CD8-positive, alpha-beta memory T cell (primary cell): ENCODE results near the gene SNX9. TPM values are rescaled to one million over a fixed set of nuclear protein-coding genes. Genes with fewer than 3 reads are reported as not detected.
"Not testable (repeated sequence)": the region's sequence is repeated elsewhere in the genome, so short reads cannot be mapped to it uniquely, and the experiment has no call there.

Experiments used
- CTCF ChIA-PET: fragments of 350-600 bp; sonication (Branson Sonifier 250); formaldehyde crosslinking; loops from one replicate; lab custom pipeline; 2021; ENCODE audit warnings: antibody characterized with exemption; lab: Charles Lee
- POLR2A ChIA-PET: fragments of 350-600 bp; sonication (Branson Sonifier 250); formaldehyde crosslinking; loops from one replicate; lab custom pipeline; 2021; ENCODE audit warnings: antibody characterized with exemption; lab: Charles Lee
- DNase-seq, 5 donors: peaks; one replicate each; pipeline versions ENCODE4 v3.0.0 to v3.0.0-alpha.2; 2020 to 2022; ENCODE audit warnings: mixed read lengths in 1 of 5
- H3K27ac ChIP-seq: one replicate; pipeline ENCODE4 v1.7.0; 2013; ENCODE audit warnings: low read depth, mild to moderate bottlenecking, low read length, moderate library complexity
- H3K27me3 ChIP-seq: 2 replicates; pipeline ENCODE4 v1.7.0; 2013; ENCODE audit warnings: low read length, mild to moderate bottlenecking; ENCODE audit not compliant: insufficient read depth, poor library complexity, severe bottlenecking
- H3K36me3 ChIP-seq: 2 replicates; pipeline ENCODE4 v1.7.0; 2013; ENCODE audit warnings: mild to moderate bottlenecking, low read length, moderate library complexity; ENCODE audit not compliant: insufficient read depth
- H3K4me1 ChIP-seq: 2 replicates; pipeline ENCODE4 v1.7.0; 2013; ENCODE audit warnings: mild to moderate bottlenecking, low read length, moderate library complexity; ENCODE audit not compliant: insufficient read depth
- H3K4me3 ChIP-seq: 2 replicates; pipeline ENCODE4 v1.7.0; 2013; ENCODE audit warnings: mild to moderate bottlenecking, low read length
- H3K9me3 ChIP-seq: 2 replicates; pipeline ENCODE4 v1.7.0; 2013; ENCODE audit warnings: mild to moderate bottlenecking, low read length
- H3K27ac Mint-ChIP-seq, 8 donors: one replicate each; pipeline ENCODE4 v1.8.0; 2020 to 2021; ENCODE audit warnings: mixed read lengths in 8 of 8, mild to moderate bottlenecking in 6 of 8, inconsistent platforms in 3 of 8, moderate library complexity in 3 of 8
- H3K27me3 Mint-ChIP-seq, 2 donors: one replicate each; pipeline ENCODE4 v1.8.0; 2020 to 2021; ENCODE audit warnings: mixed read lengths in 2 of 2, mild to moderate bottlenecking in 1 of 2, moderate library complexity in 1 of 2
- H3K36me3 Mint-ChIP-seq, 3 donors: one replicate each; pipeline ENCODE4 v1.8.0; 2020 to 2021; ENCODE audit warnings: mixed read lengths in 3 of 3, inconsistent platforms in 1 of 3, mild to moderate bottlenecking in 1 of 3
- H3K4me1 Mint-ChIP-seq, 3 donors: one replicate each; pipeline ENCODE4 v1.8.0; 2020 to 2021; ENCODE audit warnings: mixed read lengths in 3 of 3, inconsistent platforms in 1 of 3, mild to moderate bottlenecking in 1 of 3
- H3K4me3 Mint-ChIP-seq, 7 donors: one replicate each; pipeline ENCODE4 v1.8.0; 2020 to 2021; ENCODE audit warnings: mixed read lengths in 7 of 7, mild to moderate bottlenecking in 6 of 7, moderate library complexity in 4 of 7, inconsistent platforms in 2 of 7
- H3K9me3 Mint-ChIP-seq, 5 donors: one replicate each; pipeline ENCODE4 v1.8.0; 2020 to 2022; ENCODE audit warnings: mixed read lengths in 5 of 5, mild to moderate bottlenecking in 3 of 5, moderate library complexity in 2 of 5, inconsistent platforms in 1 of 5
- polyA plus RNA-seq: library from polyadenylated mRNA; unstranded; fragments of 300-500 nt; fragmentation: Illumina TruSeq; gene quantifications from one replicate; pipeline ENCODE4 v1.2.3, GENCODE V29; 2021
- total RNA-seq, 2 experiments: library from RNA; stranded (reverse); gene quantifications; one replicate each; pipeline ENCODE4 v1.2.3, GENCODE V29; 2021

SNX9 gene
- total and polyA plus RNA-seq, 3 experiments from 2014 or later, result 11.9 to 60.5 (median 60.3) TPM

DNA sequence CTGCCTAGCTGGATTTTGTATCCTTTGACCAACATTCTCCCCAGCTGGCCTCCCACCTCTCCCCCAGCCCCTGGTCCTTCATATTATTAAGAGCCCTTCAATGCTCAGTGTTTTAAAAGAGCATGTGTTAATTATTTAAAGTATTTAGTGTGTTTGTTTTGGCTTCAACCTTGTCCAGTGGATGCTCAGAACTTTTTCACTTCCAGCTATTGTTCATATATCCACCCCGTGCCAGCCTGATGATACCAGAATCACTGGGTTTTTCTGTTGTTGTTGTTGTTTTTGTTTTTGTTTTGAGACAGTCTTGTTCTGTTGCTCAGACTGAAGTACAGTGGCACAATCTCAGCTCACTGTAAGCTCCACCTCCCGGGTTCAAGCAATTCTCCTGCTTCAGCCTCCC, 30.4 kb upstream of the SNX9 start:
- Histone ChIP-seq H3K9me3 (no peaks in the 10 kb centered on the region), H3K4me1 (peaks cover 8% of the 10 kb centered on the region), H3K27me3 (no peaks in the 10 kb centered on the region), H3K27ac (no peak overlapping the region), H3K4me3 (no peak overlapping the region), H3K36me3 (no peaks in the 10 kb centered on the region)
- ChIA-PET POLR2A (no interaction called here), CTCF (no interaction called here)
- peaks cover 0 to 2% (median 0%) of the 10 kb centered on the region in 5 donors for H3K9me3 Mint-ChIP-seq
- H3K4me3 Mint-ChIP-seq, result no peak overlapping the region
- H3K4me1 Mint-ChIP-seq, result no peaks in the 10 kb centered on the region
- H3K27me3 Mint-ChIP-seq, result peaks cover 2 to 15% of the 10 kb centered on the region in 2 donors
- no peak for DNase-seq
- no peak overlapping the region for H3K27ac Mint-ChIP-seq
- no peaks in the 10 kb centered on the region for H3K36me3 Mint-ChIP-seq

DNA sequence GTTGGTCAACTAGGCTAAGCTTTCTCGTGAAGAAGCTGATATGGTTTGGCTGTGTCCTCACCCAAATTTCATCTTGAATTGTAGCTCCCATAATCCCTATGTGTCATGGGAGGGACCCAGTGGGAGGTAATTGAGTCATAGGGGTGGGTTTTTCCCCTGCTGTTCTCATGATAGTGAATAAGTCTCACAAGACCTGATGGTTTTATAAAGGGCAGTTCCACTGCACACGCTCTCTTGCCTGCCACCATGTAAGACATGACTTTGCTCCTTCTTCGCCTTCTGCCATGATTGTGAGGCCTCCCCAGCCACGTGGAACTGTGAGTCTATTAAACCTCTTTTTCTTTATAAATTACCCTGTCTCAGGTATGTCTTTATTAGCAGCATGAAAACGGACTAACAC, 29.0 kb upstream of the SNX9 start:
- H3K36me3 Mint-ChIP-seq, H3K27me3 ChIP-seq, DNase-seq, H3K9me3 Mint-ChIP-seq, H3K4me3 Mint-ChIP-seq, H3K27ac ChIP-seq, H3K9me3 ChIP-seq, H3K4me3 ChIP-seq, H3K4me1 ChIP-seq, H3K36me3 ChIP-seq, H3K4me1 Mint-ChIP-seq, POLR2A ChIA-PET, H3K27ac Mint-ChIP-seq: not testable (repeated sequence)
- CTCF ChIA-PET, result interaction anchor here (1.5 kb wide), 1 partner anchor 35 kb away, joined by 3 read pairs; no protein-coding TSS in a partner anchor
- peaks cover 3 to 21% of the 10 kb centered on the region in 2 donors for H3K27me3 Mint-ChIP-seq

DNA sequence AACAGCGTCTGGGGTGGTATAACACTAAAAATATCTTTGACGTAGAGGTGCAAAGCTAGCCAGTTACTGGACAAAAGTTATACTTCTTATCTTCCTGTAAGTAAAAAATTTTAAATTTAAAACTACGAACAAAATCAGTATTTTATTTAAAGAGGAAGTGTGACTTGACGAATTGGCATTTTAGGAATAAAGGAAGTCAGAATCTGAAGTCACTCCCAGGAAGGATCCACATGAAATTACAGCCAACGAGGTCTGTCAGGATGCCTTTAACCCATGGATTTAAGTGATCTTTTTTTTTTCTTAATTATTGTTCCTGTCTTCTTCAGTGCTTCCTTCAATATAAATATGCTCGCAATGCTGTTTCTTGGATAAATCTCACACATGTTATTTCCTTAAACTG, 27.2 kb upstream of the SNX9 start:
- Mint-ChIP-seq H3K4me3 (no peak overlapping the region), H3K9me3 (peaks cover 0 to 2% (median 0%) of the 10 kb centered on the region in 5 donors), H3K4me1 (peaks cover 0 to 3% (median 2%) of the 10 kb centered on the region in 3 donors), H3K27me3 (peaks cover 3 to 23% of the 10 kb centered on the region in 2 donors), H3K27ac (no peak overlapping the region), H3K36me3 (no peaks in the 10 kb centered on the region)
- CTCF ChIA-PET, result no interaction called here
- no peaks in the 10 kb centered on the region for H3K27me3 ChIP-seq
- DNase-seq, result no peak
- POLR2A ChIA-PET, result no interaction called here
- H3K27ac ChIP-seq, result no peak overlapping the region
- peaks cover 5% of the 10 kb centered on the region for H3K4me1 ChIP-seq
- no peaks in the 10 kb centered on the region for H3K9me3 ChIP-seq
- no peaks in the 10 kb centered on the region for H3K36me3 ChIP-seq
- H3K4me3 ChIP-seq, result no peak overlapping the region

DNA sequence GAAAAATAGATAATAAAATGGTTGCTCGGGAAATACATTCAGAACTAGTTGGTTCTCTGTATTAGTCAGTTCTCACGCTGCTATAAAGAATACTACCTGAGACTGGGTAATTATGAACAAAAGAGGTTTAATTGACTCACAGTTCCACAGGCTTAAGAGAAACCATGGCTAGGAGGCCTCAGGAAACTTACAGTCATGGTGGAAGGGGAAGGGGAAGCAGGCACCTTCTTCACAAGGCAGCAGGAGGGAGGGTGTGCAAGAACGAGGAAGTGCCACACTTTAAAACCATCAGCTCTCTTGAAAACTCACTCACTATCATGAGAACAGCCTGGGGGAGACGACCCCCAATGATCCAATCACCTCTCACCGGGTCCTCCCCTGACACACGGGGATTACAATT, 24.2 kb upstream of the SNX9 start:
- H3K4me3 ChIP-seq, result no peak overlapping the region
- DNase-seq, result no peak
- H3K27me3 ChIP-seq, result no peaks in the 10 kb centered on the region
- H3K4me1 Mint-ChIP-seq, result peaks cover 0 to 6% (median 6%) of the 10 kb centered on the region in 3 donors
- H3K27me3 Mint-ChIP-seq, result peaks cover 3 to 27% of the 10 kb centered on the region in 2 donors
- H3K4me3 Mint-ChIP-seq, result no peak overlapping the region
- H3K36me3 Mint-ChIP-seq, result peaks cover 0 to 2% (median 0%) of the 10 kb centered on the region in 3 donors
- H3K9me3 ChIP-seq, result no peaks in the 10 kb centered on the region
- CTCF ChIA-PET, result no interaction called here
- no peaks in the 10 kb centered on the region for H3K36me3 ChIP-seq
- H3K27ac Mint-ChIP-seq, result no peak overlapping the region
- POLR2A ChIA-PET, result no interaction called here
- H3K27ac ChIP-seq, result no peak overlapping the region
- peaks cover 0 to 2% (median 0%) of the 10 kb centered on the region in 5 donors for H3K9me3 Mint-ChIP-seq
- H3K4me1 ChIP-seq, result no peaks in the 10 kb centered on the region

DNA sequence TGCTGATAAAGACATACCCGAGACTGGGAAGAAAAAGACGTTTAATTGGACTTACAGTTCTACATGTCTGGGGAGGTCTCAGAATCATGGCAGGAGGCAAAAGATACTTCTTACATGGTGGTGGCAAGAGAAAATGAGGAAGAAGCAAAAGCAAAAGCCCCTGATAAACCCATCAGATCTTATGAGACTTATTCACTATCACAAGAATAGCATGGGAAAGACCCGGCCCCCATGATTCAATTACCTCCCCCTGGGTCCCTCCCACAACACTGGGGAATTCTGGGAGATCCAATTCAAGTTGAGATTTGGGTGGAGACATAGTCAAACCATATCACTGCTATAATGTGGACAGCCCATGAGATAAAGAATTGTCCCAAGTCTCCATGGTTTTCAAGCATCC, 23.5 kb upstream of the SNX9 start:
- H3K27ac Mint-ChIP-seq, DNase-seq, H3K4me1 ChIP-seq, H3K9me3 ChIP-seq, H3K4me3 Mint-ChIP-seq, H3K4me3 ChIP-seq, H3K4me1 Mint-ChIP-seq, CTCF ChIA-PET, POLR2A ChIA-PET, H3K9me3 Mint-ChIP-seq, H3K36me3 Mint-ChIP-seq, H3K36me3 ChIP-seq, H3K27me3 ChIP-seq, H3K27ac ChIP-seq: not testable (repeated sequence)
- peaks cover 3 to 22% of the 10 kb centered on the region in 2 donors for H3K27me3 Mint-ChIP-seq

DNA sequence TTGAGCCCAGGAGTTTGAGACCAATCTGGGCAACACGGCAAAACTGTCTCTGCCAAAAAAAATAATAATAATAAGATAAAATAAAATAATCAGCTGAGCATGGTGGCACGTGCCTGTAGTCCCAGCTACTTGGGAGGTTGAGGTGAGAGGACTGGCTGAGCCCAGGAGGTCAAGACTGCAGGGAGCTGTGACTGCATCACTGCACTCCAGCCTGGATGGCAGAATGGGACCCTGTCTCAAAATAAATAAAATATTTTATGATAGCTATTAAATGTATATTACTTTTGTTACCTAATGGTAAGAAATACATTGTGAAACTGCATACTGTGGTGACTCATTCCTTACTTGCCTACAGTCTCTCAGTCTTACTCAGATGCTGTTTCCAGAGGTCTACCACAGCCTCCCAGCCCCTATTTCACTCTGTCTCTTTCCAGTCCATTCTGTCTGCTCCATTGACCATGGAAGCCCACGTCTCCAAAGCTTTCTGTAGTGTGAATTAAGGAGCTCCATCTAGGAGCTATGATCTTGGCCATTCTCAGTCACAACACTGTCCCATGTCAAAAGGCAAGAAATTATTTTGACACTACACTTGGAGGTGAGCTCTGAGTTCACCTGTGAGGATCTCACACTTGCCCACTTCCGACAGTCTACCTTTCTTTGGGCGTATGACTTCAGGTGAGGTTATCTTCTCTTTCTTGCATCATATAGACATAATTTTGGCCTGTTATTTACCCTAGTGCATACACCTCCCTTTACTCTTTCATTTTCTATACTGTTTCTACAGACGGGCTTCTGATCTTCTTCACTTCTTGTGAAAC, 22.4 kb upstream of the SNX9 start:
- no peak overlapping the region for H3K4me3 ChIP-seq
- H3K9me3 Mint-ChIP-seq, result no peaks in the 10 kb centered on the region
- no peak for DNase-seq
- no peaks in the 10 kb centered on the region for H3K27me3 ChIP-seq
- no peak overlapping the region for H3K27ac Mint-ChIP-seq
- POLR2A ChIA-PET, result interaction anchor here (0.5 kb wide), 1 partner anchor 16 kb away, joined by 5 read pairs; no protein-coding TSS in a partner anchor
- no peak overlapping the region for H3K27ac ChIP-seq
- no peaks in the 10 kb centered on the region for H3K9me3 ChIP-seq
- CTCF ChIA-PET, result interaction anchor here (1.2 to 1.4 kb wide), 3 partner anchors 10 to 44 kb away, joined by 3 to 6 read pairs (median 4); no protein-coding TSS in a partner anchor
- no peaks in the 10 kb centered on the region for H3K4me1 ChIP-seq
- peaks cover 0 to 6% (median 6%) of the 10 kb centered on the region in 3 donors for H3K4me1 Mint-ChIP-seq
- no peak overlapping the region for H3K4me3 Mint-ChIP-seq
- H3K27me3 Mint-ChIP-seq, result peaks cover 3 to 22% of the 10 kb centered on the region in 2 donors
- no peaks in the 10 kb centered on the region for H3K36me3 ChIP-seq
- H3K36me3 Mint-ChIP-seq, result peaks cover 0 to 2% (median 0%) of the 10 kb centered on the region in 3 donors

DNA sequence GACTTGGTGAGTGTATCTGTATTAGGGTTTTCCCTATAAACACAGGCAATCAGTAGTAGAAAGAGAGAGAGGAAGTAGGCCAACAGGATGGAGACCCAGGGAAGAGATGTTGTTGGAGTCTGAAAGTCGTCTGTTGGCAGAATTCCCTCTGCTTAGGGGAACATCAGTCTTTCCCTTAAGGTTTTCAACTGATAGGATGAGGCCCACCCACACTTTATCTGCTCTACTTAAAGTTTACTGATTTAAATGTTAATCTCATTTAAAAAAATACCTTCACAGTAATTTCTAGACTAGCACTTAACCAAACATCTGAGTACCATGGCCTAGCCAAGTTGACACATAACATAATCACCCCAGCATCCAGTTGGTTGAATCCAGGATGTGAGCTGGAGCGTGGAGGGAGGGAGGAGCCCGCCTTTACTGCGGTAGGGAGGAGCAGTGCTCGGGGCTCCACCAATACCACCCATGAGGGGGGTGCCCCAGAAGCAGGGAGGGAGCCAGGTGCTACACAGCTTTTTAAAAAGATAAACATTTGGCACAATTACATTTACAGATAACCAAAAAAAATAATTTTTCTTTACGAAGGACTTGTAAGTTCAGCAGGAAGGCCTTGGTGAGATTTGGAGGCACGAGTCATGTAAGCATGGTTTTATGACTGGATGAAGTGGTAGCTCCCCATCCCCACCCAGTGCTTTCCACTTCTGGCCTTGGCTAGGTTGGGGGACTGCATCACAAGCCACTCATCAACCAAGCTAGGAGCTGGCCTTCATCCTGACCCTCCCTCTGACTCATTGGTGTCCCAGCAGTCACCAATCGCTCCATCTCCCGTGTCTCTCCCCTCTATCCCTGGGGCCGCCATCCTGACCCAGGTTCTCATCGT, 18.4 kb upstream of the SNX9 start:
- Histone ChIP-seq H3K9me3 (peaks cover 6% of the 10 kb centered on the region), H3K27ac (no peak overlapping the region), H3K4me3 (no peak overlapping the region), H3K36me3 (no peaks in the 10 kb centered on the region), H3K27me3 (no peaks in the 10 kb centered on the region), H3K4me1 (no peaks in the 10 kb centered on the region)
- H3K9me3 Mint-ChIP-seq, result peaks cover 2 to 10% (median 8%) of the 10 kb centered on the region in 5 donors
- peaks cover 0 to 4% (median 2%) of the 10 kb centered on the region in 3 donors for H3K36me3 Mint-ChIP-seq
- DNase-seq, result no peak
- no peak overlapping the region for H3K4me3 Mint-ChIP-seq
- ChIA-PET POLR2A (no interaction called here), CTCF (no interaction called here)
- H3K4me1 Mint-ChIP-seq, result peaks cover 0 to 6% (median 6%) of the 10 kb centered on the region in 3 donors
- peaks cover 3 to 14% of the 10 kb centered on the region in 2 donors for H3K27me3 Mint-ChIP-seq
- no peak overlapping the region for H3K27ac Mint-ChIP-seq
